22Rv1 (cell line): ENCODE measurements around the gene MAGI2.

Experiments
- H3K27ac ChIP-seq: fragments of 450-650 bp; 2 replicates; pipeline ENCODE4 v1.5.1; 2017
- CTCF ChIP-seq: fragments of 450-650 bp; IDR thresholded peaks from 2 replicates; pipeline ENCODE4 v1.5.1; 2017; ENCODE audit warnings: mild to moderate bottlenecking
- ZFX ChIP-seq: fragments of 450-650 bp; IDR thresholded peaks from 2 replicates; pipeline ENCODE4 v1.6.1; 2017; ENCODE audit warnings: antibody characterized with exemption, borderline replicate concordance

Gene MAGI2

GRCh38 chr7:79217468-79217867, 236.0 kb downstream of the MAGI2 start:
- no peak for TF ChIP-seq CTCF
- TF ChIP-seq ZFX, result no peak
- H3K27ac ChIP-seq, result no peak overlapping the region

- no peak overlapping the region for H3K27ac ChIP-seq
- TF ChIP-seq ZFX, result no peak
- no peak for TF ChIP-seq CTCF
These were observed 237.2 kb downstream of the MAGI2 start for GRCh38 chr7:79216236-79216635.

- H3K27ac ChIP-seq, result no peak overlapping the region
- TF ChIP-seq ZFX (no peak), CTCF (no peak)
These were observed 241.1 kb downstream of the MAGI2 start for GRCh38 chr7:79212334-79212733.

GRCh38 chr7:79211724-79212123, 241.7 kb downstream of the MAGI2 start:
- TF ChIP-seq CTCF, result no peak
- no peak for TF ChIP-seq ZFX
- H3K27ac ChIP-seq, result no peak overlapping the region

GRCh38 chr7:79199961-79200360, 253.5 kb downstream of the MAGI2 start:
- no peak overlapping the region for H3K27ac ChIP-seq
- TF ChIP-seq CTCF, result no peak
- no peak for TF ChIP-seq ZFX

GRCh38 chr7:79199266-79199665, 254.2 kb downstream of the MAGI2 start:
- TF ChIP-seq CTCF, result no peak
- no peak overlapping the region for H3K27ac ChIP-seq

GRCh38 chr7:79185605-79186004, 267.9 kb downstream of the MAGI2 start:
- no peak overlapping the region for H3K27ac ChIP-seq
- TF ChIP-seq CTCF (no peak), ZFX (no peak)
